Duodenal mucosa (tissue), 2 donors: ENCODE results near the gene RNF148.
"Not testable (repeated sequence)": the region's sequence is repeated elsewhere in the genome, so short reads cannot be mapped to it uniquely, and the experiment has no call there.

Source experiments
- H3K27ac ChIP-seq: one replicate; pipeline ENCODE4 v1.7.0; 2013; ENCODE audit warnings: low read depth, low read length
- H3K27me3 ChIP-seq, 2 donors: one replicate each; pipeline ENCODE4 v1.7.0; 2013; ENCODE audit warnings: low read length in 2 of 2, control low read depth in 1 of 2; ENCODE audit not compliant: insufficient read depth in 2 of 2, control insufficient read depth in 1 of 2
- H3K36me3 ChIP-seq, 2 donors: one replicate each; pipeline ENCODE4 v1.7.0; 2013; ENCODE audit warnings: low read length in 2 of 2, control low read depth in 1 of 2; ENCODE audit not compliant: insufficient read depth in 2 of 2, control insufficient read depth in 1 of 2
- H3K4me1 ChIP-seq, 2 donors: one replicate each; pipeline ENCODE4 v1.7.0; 2013; ENCODE audit warnings: low read length in 2 of 2, control low read depth in 1 of 2; ENCODE audit not compliant: insufficient read depth in 2 of 2, control insufficient read depth in 1 of 2
- H3K4me3 ChIP-seq, 2 donors: one replicate each; pipeline ENCODE4 v1.7.0; 2013; ENCODE audit warnings: low read length in 2 of 2, low read depth in 1 of 2
- H3K9ac ChIP-seq, 2 donors: one replicate each; pipeline ENCODE4 v1.7.0; 2013; ENCODE audit warnings: low read length in 2 of 2, low read depth in 1 of 2
- H3K9me3 ChIP-seq, 2 donors: one replicate each; pipeline ENCODE4 v1.7.0; 2013; ENCODE audit warnings: low read length in 2 of 2, control low read depth in 1 of 2; ENCODE audit not compliant: control insufficient read depth in 1 of 2

Gene RNF148

GRCh38 chr7:122679269-122679709 is 23.4 kb downstream of the RNF148 start:
- not testable (repeated sequence) for H3K4me1 ChIP-seq, H3K9ac ChIP-seq, H3K27ac ChIP-seq, H3K36me3 ChIP-seq, H3K4me3 ChIP-seq, H3K27me3 ChIP-seq, H3K9me3 ChIP-seq

- Histone ChIP-seq H3K9ac (no peak overlapping the region), H3K4me3 (no peak overlapping the region), H3K9me3 (no peaks in the 10 kb centered on the region), H3K36me3 (no peaks in the 10 kb centered on the region), H3K27me3 (no peaks in the 10 kb centered on the region), H3K27ac (no peak overlapping the region), H3K4me1 (peaks cover 0 to 7% of the 10 kb centered on the region in 2 donors)
These were observed 25.6 kb downstream of the RNF148 start for GRCh38 chr7:122677149-122677548.

GRCh38 chr7:122676466-122676865 is 26.3 kb downstream of the RNF148 start:
- no peaks in the 10 kb centered on the region for H3K27me3 ChIP-seq
- no peaks in the 10 kb centered on the region for H3K36me3 ChIP-seq
- no peak overlapping the region for H3K4me3 ChIP-seq
- peaks cover 0 to 7% of the 10 kb centered on the region in 2 donors for H3K4me1 ChIP-seq
- no peak overlapping the region for H3K9ac ChIP-seq
- no peaks in the 10 kb centered on the region for H3K9me3 ChIP-seq
- no peak overlapping the region for H3K27ac ChIP-seq

GRCh38 chr7:122675621-122676020 is 27.1 kb downstream of the RNF148 start:
- Histone ChIP-seq H3K4me1 (peaks cover 0 to 7% of the 10 kb centered on the region in 2 donors), H3K36me3 (no peaks in the 10 kb centered on the region), H3K9me3 (no peaks in the 10 kb centered on the region), H3K9ac (no peak overlapping the region), H3K4me3 (no peak overlapping the region), H3K27ac (no peak overlapping the region), H3K27me3 (no peaks in the 10 kb centered on the region)

- H3K27me3 ChIP-seq = no peaks in the 10 kb centered on the region
- H3K4me1 ChIP-seq = peaks cover 0 to 7% of the 10 kb centered on the region in 2 donors
- H3K27ac ChIP-seq = no peak overlapping the region
- no peak overlapping the region for H3K9ac ChIP-seq
- H3K9me3 ChIP-seq = no peaks in the 10 kb centered on the region
- H3K4me3 ChIP-seq = no peak overlapping the region
- H3K36me3 ChIP-seq = no peaks in the 10 kb centered on the region
These were observed 27.7 kb downstream of the RNF148 start for GRCh38 chr7:122675011-122675410.

GRCh38 chr7:122674502-122674901 is 28.2 kb downstream of the RNF148 start:
- Histone ChIP-seq H3K27ac (no peak overlapping the region), H3K9me3 (no peaks in the 10 kb centered on the region), H3K4me3 (no peak overlapping the region), H3K4me1 (peaks cover 0 to 7% of the 10 kb centered on the region in 2 donors), H3K27me3 (no peaks in the 10 kb centered on the region), H3K36me3 (no peaks in the 10 kb centered on the region), H3K9ac (no peak overlapping the region)

- H3K27ac ChIP-seq = no peak overlapping the region
These were observed 28.8 kb downstream of the RNF148 start for GRCh38 chr7:122673951-122674350.

GRCh38 chr7:122672536-122672935 is 30.2 kb downstream of the RNF148 start:
- H3K4me1 ChIP-seq = no peaks in the 10 kb centered on the region

More at GRCh38 chr7:122673951-122674350, 28.8 kb downstream of the RNF148 start:
- Histone ChIP-seq H3K36me3 (no peaks in the 10 kb centered on the region), H3K9ac (no peak overlapping the region), H3K4me1 (peaks cover 0 to 7% of the 10 kb centered on the region in 2 donors), H3K9me3 (no peaks in the 10 kb centered on the region), H3K27me3 (no peaks in the 10 kb centered on the region), H3K4me3 (no peak overlapping the region)

GRCh38 chr7:122663733-122664132 is 39.0 kb downstream of the RNF148 start:
- Histone ChIP-seq H3K36me3 (no peaks in the 10 kb centered on the region), H3K9ac (no peak overlapping the region), H3K27me3 (no peaks in the 10 kb centered on the region), H3K4me3 (no peak overlapping the region), H3K4me1 (no peaks in the 10 kb centered on the region), H3K27ac (no peak overlapping the region), H3K9me3 (no peaks in the 10 kb centered on the region)

More at GRCh38 chr7:122672536-122672935, 30.2 kb downstream of the RNF148 start:
- Histone ChIP-seq H3K36me3 (no peaks in the 10 kb centered on the region), H3K27ac (no peak overlapping the region), H3K27me3 (no peaks in the 10 kb centered on the region), H3K9me3 (no peaks in the 10 kb centered on the region), H3K4me3 (no peak overlapping the region), H3K9ac (no peak overlapping the region)

GRCh38 chr7:122658856-122659255 is 43.9 kb downstream of the RNF148 start:
- Histone ChIP-seq H3K4me3 (no peak overlapping the region), H3K9me3 (no peaks in the 10 kb centered on the region), H3K4me1 (no peaks in the 10 kb centered on the region), H3K27me3 (no peaks in the 10 kb centered on the region), H3K9ac (no peak overlapping the region), H3K36me3 (no peaks in the 10 kb centered on the region), H3K27ac (no peak overlapping the region)

GRCh38 chr7:122653685-122654084 is 49.0 kb downstream of the RNF148 start:
- Histone ChIP-seq H3K36me3 (no peaks in the 10 kb centered on the region), H3K4me1 (peaks cover 0 to 8% of the 10 kb centered on the region in 2 donors), H3K4me3 (no peak overlapping the region), H3K27me3 (no peaks in the 10 kb centered on the region), H3K9ac (no peak overlapping the region), H3K27ac (no peak overlapping the region), H3K9me3 (no peaks in the 10 kb centered on the region)
